ENCODE results near the gene TRIM39. TPM values are rescaled to one million over a fixed set of nuclear protein-coding genes. Genes with fewer than 3 reads are reported as not detected.

The TRIM39 gene
- total and polyA plus RNA-seq, 2 of the 13 experiments (the other 11 are each of a cell fraction or from before 2014, with no cell fraction given): 7.7 to 14.6 TPM

DNA sequence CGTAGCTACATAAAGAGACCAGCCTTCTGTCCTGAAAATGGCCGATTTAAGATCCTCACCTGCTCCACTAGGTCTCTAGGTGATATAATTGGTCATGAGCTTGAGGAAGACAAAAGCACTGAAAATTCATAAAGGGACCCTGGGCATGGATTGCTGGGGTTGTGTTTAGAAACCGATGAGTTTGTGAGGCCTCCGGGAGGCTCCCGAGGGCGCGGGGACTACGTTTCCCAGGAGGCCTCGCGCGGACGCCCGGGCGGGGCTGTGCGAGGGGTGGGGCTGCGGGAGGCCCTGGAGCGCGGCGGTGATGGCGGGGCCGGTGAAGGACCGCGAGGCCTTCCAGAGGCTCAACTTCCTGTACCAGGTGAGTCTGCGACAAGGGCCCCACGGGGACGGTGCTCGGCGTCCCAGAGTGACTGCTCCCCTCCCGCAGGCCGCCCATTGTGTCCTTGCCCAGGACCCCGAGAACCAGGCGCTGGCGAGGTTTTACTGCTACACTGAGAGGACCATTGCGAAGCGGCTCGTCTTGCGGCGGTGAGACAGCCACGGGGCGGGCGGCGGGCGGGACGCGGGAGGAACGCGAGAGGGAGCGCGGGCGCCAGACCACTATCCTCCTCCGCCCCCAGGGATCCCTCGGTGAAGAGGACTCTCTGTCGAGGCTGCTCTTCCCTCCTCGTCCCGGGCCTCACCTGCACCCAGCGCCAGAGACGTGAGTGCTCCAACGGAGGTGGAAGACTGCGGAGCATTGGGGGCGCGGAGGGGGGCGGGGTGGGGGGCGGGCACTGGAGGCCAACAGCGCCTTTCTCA, 18.3 kb downstream of the TRIM39 start, which contains the start of gene RPP21 (continued):
- TF ChIP-seq ZNF484 (CRISPR knock-in tag; IDR thresholded peaks at IDR 0.05; ENCODE audit: borderline replicate concordance, low read depth) (no peak), ZNF296 (CRISPR knock-in tag; conservative IDR thresholded peaks at IDR 0.05) (0 out of 2 replicates have a peak, but pooled peaks have one; percentile 12), SIX4 (CRISPR knock-in tag; IDR thresholded peaks at IDR 0.05) (peak; percentile 81), RCOR2 (CRISPR knock-in tag; IDR thresholded peaks at IDR 0.05) (no peak), MTA3 (CRISPR knock-in tag; IDR thresholded peaks at IDR 0.05) (no peak), JUNB (CRISPR knock-in tag; IDR thresholded peaks at IDR 0.05; ENCODE audit: borderline replicate concordance) (no peak), ZNF619 (CRISPR knock-in tag; IDR thresholded peaks at IDR 0.05) (peak; percentile 97; the same call in 1 of the 2 replicates), MTF2 (CRISPR knock-in tag; IDR thresholded peaks at IDR 0.05; ENCODE audit: borderline replicate concordance) (peak; percentile 92; the same call in 1 of the 2 replicates), HMG20A (CRISPR knock-in tag; IDR thresholded peaks at IDR 0.05; ENCODE audit: borderline replicate concordance) (no peak; the same call in 1 of the 2 replicates), FOXK2 (IDR thresholded peaks at IDR 0.05) (no peak), ZNF430 (CRISPR knock-in tag; IDR thresholded peaks at IDR 0.05) (no peak), ZSCAN30 (CRISPR knock-in tag; IDR thresholded peaks at IDR 0.05) (peak; percentile 65; the same call in 1 of the 2 replicates), ZNF790 (CRISPR knock-in tag; IDR thresholded peaks at IDR 0.05; ENCODE audit: borderline replicate concordance) (no peak; the same call in 1 of the 2 replicates), ZNF33B (CRISPR knock-in tag; IDR thresholded peaks at IDR 0.05) (peak; percentile 65; the same call in 1 of the 2 replicates), XBP1 (CRISPR knock-in tag; IDR thresholded peaks at IDR 0.05) (peak; percentile 88), HOXA7 (CRISPR knock-in tag; IDR thresholded peaks at IDR 0.05) (no peak), RBM22 (optimal IDR thresholded peaks at IDR 0.05; ENCODE audit: low read length) (peak; percentile 73)
- TF ChIP-seq, protein P1, sequence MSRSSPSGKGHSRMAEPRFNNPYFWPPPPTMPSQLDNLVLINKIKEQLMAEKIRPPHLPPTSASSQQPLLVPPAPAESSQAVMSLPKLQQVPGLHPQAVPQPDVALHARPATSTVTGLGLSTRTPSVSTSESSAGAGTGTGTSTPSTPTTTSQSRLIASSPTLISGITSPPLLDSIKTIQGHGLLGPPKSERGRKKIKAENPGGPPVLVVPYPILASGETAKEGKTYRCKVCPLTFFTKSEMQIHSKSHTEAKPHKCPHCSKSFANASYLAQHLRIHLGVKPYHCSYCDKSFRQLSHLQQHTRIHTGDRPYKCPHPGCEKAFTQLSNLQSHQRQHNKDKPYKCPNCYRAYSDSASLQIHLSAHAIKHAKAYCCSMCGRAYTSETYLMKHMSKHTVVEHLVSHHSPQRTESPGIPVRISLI (CRISPR knock-in tag; IDR thresholded peaks at IDR 0.05; ENCODE audit: borderline replicate concordance): no peak
- TF ChIP-seq, protein P2, sequence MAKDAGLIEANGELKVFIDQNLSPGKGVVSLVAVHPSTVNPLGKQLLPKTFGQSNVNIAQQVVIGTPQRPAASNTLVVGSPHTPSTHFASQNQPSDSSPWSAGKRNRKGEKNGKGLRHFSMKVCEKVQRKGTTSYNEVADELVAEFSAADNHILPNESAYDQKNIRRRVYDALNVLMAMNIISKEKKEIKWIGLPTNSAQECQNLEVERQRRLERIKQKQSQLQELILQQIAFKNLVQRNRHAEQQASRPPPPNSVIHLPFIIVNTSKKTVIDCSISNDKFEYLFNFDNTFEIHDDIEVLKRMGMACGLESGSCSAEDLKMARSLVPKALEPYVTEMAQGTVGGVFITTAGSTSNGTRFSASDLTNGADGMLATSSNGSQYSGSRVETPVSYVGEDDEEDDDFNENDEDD (CRISPR knock-in tag; IDR thresholded peaks at IDR 0.05; ENCODE audit: borderline replicate concordance): peak; percentile 75; the same call in 1 of the 2 replicates
- TF ChIP-seq, protein P3, sequence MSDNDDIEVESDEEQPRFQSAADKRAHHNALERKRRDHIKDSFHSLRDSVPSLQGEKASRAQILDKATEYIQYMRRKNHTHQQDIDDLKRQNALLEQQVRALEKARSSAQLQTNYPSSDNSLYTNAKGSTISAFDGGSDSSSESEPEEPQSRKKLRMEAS (IDR thresholded peaks at IDR 0.05): peak; percentile 69
- TF ChIP-seq, protein P4, sequence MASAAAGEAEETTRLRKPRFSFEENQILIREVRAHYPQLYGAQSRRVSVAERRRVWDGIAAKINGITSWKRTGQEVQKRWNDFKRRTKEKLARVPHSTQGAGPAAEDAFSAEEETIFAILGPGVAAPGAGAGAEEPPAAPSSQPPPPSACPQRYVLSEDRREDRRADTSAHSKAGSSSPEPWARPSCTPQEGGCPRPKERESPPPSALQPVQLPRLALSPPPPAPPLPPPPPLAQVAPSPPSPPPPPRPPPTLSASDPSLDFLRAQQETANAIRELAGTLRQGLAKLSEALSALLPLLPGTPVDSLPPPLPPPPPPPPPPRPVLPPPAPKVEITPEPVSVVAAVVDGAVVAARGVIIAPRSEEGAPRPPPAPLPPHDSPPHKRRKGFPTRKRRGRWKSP (CRISPR knock-in tag; IDR thresholded peaks at IDR 0.05): peak; percentile 93
- TF ChIP-seq, protein P5, sequence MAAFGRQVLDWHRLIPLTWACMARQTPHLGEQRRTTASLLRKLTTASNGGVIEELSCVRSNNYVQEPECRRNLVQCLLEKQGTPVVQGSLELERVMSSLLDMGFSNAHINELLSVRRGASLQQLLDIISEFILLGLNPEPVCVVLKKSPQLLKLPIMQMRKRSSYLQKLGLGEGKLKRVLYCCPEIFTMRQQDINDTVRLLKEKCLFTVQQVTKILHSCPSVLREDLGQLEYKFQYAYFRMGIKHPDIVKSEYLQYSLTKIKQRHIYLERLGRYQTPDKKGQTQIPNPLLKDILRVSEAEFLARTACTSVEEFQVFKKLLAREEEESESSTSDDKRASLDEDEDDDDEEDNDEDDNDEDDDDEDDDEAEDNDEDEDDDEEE (CRISPR knock-in tag; IDR thresholded peaks at IDR 0.05): 0 out of 2 replicates have a peak, but pooled peaks have one; percentile 62
- TF ChIP-seq, protein P6, sequence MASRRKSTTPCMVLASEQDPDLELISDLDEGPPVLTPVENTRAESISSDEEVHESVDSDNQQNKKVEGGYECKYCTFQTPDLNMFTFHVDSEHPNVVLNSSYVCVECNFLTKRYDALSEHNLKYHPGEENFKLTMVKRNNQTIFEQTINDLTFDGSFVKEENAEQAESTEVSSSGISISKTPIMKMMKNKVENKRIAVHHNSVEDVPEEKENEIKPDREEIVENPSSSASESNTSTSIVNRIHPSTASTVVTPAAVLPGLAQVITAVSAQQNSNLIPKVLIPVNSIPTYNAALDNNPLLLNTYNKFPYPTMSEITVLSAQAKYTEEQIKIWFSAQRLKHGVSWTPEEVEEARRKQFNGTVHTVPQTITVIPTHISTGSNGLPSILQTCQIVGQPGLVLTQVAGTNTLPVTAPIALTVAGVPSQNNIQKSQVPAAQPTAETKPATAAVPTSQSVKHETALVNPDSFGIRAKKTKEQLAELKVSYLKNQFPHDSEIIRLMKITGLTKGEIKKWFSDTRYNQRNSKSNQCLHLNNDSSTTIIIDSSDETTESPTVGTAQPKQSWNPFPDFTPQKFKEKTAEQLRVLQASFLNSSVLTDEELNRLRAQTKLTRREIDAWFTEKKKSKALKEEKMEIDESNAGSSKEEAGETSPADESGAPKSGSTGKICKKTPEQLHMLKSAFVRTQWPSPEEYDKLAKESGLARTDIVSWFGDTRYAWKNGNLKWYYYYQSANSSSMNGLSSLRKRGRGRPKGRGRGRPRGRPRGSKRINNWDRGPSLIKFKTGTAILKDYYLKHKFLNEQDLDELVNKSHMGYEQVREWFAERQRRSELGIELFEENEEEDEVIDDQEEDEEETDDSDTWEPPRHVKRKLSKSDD (CRISPR knock-in tag; IDR thresholded peaks at IDR 0.05; ENCODE audit: low read depth): peak; percentile 81
